ENCODE data around the gene MVB12B. TPM values are rescaled to one million over a fixed set of nuclear protein-coding genes. Genes with fewer than 3 reads are reported as not detected.

Gene MVB12B
- total RNA-seq, 1 experiment from 2014 or later: 10.9 TPM

- DNase-seq (ENCODE audit: low read depth, low spot score) (no peak), ATAC-seq (no peak)
- intact Hi-C loops (cut with micrococcal nuclease): no loop called here
- no peak for TF ChIP-seq EGR1 (IDR thresholded peaks at IDR 0.05; ENCODE audit: low read depth)
- TF ChIP-seq EZH2 (IDR thresholded peaks at IDR 0.05): no peak
- TF ChIP-seq ZNF274 (IDR thresholded peaks at IDR 0.05; ENCODE audit: low read depth, low read length): no peak
- TF ChIP-seq POLR2A (IDR thresholded peaks at IDR 0.05; ENCODE audit: borderline replicate concordance, extremely low read depth, insufficient read depth, insufficient read length): no peak
- no peak for TF ChIP-seq ATF3 (IDR thresholded peaks at IDR 0.05)
- no peak for TF ChIP-seq CEBPB (IDR thresholded peaks at IDR 0.05; ENCODE audit: low read depth)
- TF ChIP-seq CBX3 (IDR thresholded peaks at IDR 0.05; ENCODE audit: low read depth): no peak
- no peak for TF ChIP-seq SP1 (IDR thresholded peaks at IDR 0.05; ENCODE audit: low read depth)
- no peak for TF ChIP-seq FOSL1 (IDR thresholded peaks at IDR 0.05; ENCODE audit: low read depth)
- RAD21 ChIA-PET (ENCODE audit: low non-redundant PET in 1 of 2, low total read pairs in 2 of 2, uncharacterized antibody in 2 of 2, unreplicated experiment in 2 of 2): no interaction called here
- POLR2A ChIA-PET: no interaction called here
- no peak overlapping the region for H3K27ac ChIP-seq (ENCODE audit: low read depth, low read length)
- H3K27me3 ChIP-seq (ENCODE audit: insufficient read depth, low read length): no peaks in the 10 kb centered on the region
- H3K4me2 ChIP-seq (ENCODE audit: low read length): no peak overlapping the region
- H3K36me3 ChIP-seq (ENCODE audit: control insufficient read depth in 1 of 2, insufficient read depth in 2 of 2, low read length in 2 of 2): no peaks in the 10 kb centered on the region
- H3K4me1 ChIP-seq (ENCODE audit: control insufficient read depth in 1 of 2, insufficient read depth in 2 of 2, low read length in 2 of 2): no peaks in the 10 kb centered on the region
- H3K4me3 ChIP-seq (replicated peaks in 1 of 2; ENCODE audit: low read depth in 1 of 2, low read length in 2 of 2): no peak overlapping the region
- no peak overlapping the region for H2AFZ ChIP-seq (ENCODE audit: low read depth, low read length, poor library complexity, severe bottlenecking)
- H3K9me3 ChIP-seq (ENCODE audit: control insufficient read depth in 1 of 2, insufficient read depth in 1 of 2, low read depth in 1 of 2, low read length in 2 of 2): no peaks in the 10 kb centered on the region
- CTCF ChIA-PET: no interaction called here
- H4K20me1 ChIP-seq (ENCODE audit: insufficient read depth): no peaks in the 10 kb centered on the region
- H3K79me2 ChIP-seq (ENCODE audit: insufficient read depth, low read length): no peaks in the 10 kb centered on the region
- H3K9me2 ChIP-seq (ENCODE audit: insufficient read depth): no peaks in the 10 kb centered on the region
- no TSS peak for BruUV-seq (replicated peaks)
- H3K9ac ChIP-seq (ENCODE audit: low read length): no peak overlapping the region
Observed at GRCh38 chr9:126406075-126406667, 79.5 kb downstream of the MVB12B start.

GRCh38 chr9:126407114-126407870, 80.7 kb downstream of the MVB12B start:
- no peak overlapping the region for H3K4me3 ChIP-seq (replicated peaks in 1 of 2; ENCODE audit: low read depth in 1 of 2, low read length in 2 of 2)
- POLR2A ChIA-PET: no interaction called here
- RAD21 ChIA-PET (ENCODE audit: low non-redundant PET in 1 of 2, low total read pairs in 2 of 2, uncharacterized antibody in 2 of 2, unreplicated experiment in 2 of 2): no interaction called here
- H3K27me3 ChIP-seq (ENCODE audit: insufficient read depth, low read length): no peaks in the 10 kb centered on the region
- H3K9ac ChIP-seq (ENCODE audit: low read length): no peak overlapping the region
- no peak for DNase-seq (ENCODE audit: low read depth, low spot score)
- no peak overlapping the region for H3K27ac ChIP-seq (ENCODE audit: low read depth, low read length)
- ATAC-seq: no peak
- H2AFZ ChIP-seq (ENCODE audit: low read depth, low read length, poor library complexity, severe bottlenecking): no peak overlapping the region
- intact Hi-C loops (cut with micrococcal nuclease): no loop called here
- H3K9me3 ChIP-seq (ENCODE audit: control insufficient read depth in 1 of 2, insufficient read depth in 1 of 2, low read depth in 1 of 2, low read length in 2 of 2): no peaks in the 10 kb centered on the region
- CTCF ChIA-PET: interaction anchor here (1.0 kb wide), 1 partner anchor 9 kb away, joined by 3 read pairs; no protein-coding TSS in a partner anchor
- BruUV-seq (replicated peaks): no TSS peak
- no peak overlapping the region for H3K4me2 ChIP-seq (ENCODE audit: low read length)
- no peaks in the 10 kb centered on the region for H3K4me1 ChIP-seq (ENCODE audit: control insufficient read depth in 1 of 2, insufficient read depth in 2 of 2, low read length in 2 of 2)
- H3K36me3 ChIP-seq (ENCODE audit: control insufficient read depth in 1 of 2, insufficient read depth in 2 of 2, low read length in 2 of 2): no peaks in the 10 kb centered on the region
- H3K79me2 ChIP-seq (ENCODE audit: insufficient read depth, low read length): no peaks in the 10 kb centered on the region
- H3K9me2 ChIP-seq (ENCODE audit: insufficient read depth): no peaks in the 10 kb centered on the region
- H4K20me1 ChIP-seq (ENCODE audit: insufficient read depth): no peaks in the 10 kb centered on the region
- TF ChIP-seq MAX (IDR thresholded peaks at IDR 0.05) (no peak), REST (IDR thresholded peaks at IDR 0.05; ENCODE audit: low read depth) (no peak), SIN3A (IDR thresholded peaks at IDR 0.05; ENCODE audit: low read depth) (no peak), POLR2AphosphoS5 (IDR thresholded peaks at IDR 0.05; ENCODE audit: low read depth, low read length) (no peak), ZFX (IDR thresholded peaks at IDR 0.05) (no peak), SP1 (IDR thresholded peaks at IDR 0.05; ENCODE audit: low read depth) (no peak), ZBTB33 (IDR thresholded peaks at IDR 0.05; ENCODE audit: extremely low read depth, insufficient replicate concordance, low read length) (no peak), ZNF274 (IDR thresholded peaks at IDR 0.05; ENCODE audit: low read depth, low read length) (no peak)

All from HCT116 (cell line).